GM13976 (cell line): ENCODE measurements around the gene ATP6V0A4.
A peak's percentile ranks its signal among the peaks of the same experiment; 100 is the strongest.
"Not testable (repeated sequence)": the region's sequence is repeated elsewhere in the genome, so short reads cannot be mapped to it uniquely, and the experiment has no call there.

Source experiments
- DNase-seq: peaks from one replicate; pipeline ENCODE4 v3.0.0; 2012; ENCODE audit warnings: low spot score
- CTCF ChIP-seq: IDR thresholded peaks from 2 replicates; pipeline ENCODE4 v1.5.1; 2012; ENCODE audit warnings: borderline replicate concordance, mild to moderate bottlenecking; ENCODE audit not compliant: insufficient read depth; ENCODE audit errors: extremely low read depth, missing control alignments, control extremely low read depth
- in situ Hi-C: fragments of 300-500 bp; cut with MboI; formaldehyde crosslinking; loops from one replicate; pipeline ENCODE4 v1.12.0; 2022; ENCODE audit warnings: low sequenced_read_pairs, mixed read lengths, inconsistent platforms; ENCODE audit not compliant: unreplicated experiment

The ATP6V0A4 gene

GRCh38 chr7:138735399-138735798, 62.6 kb downstream of the ATP6V0A4 start:
- DNase-seq = no peak
- in situ Hi-C loops = loop anchor here (10.0 to 25.0 kb wide), 2 partner anchors 298 to 561 kb away; no protein-coding TSS in a partner anchor
- no peak for TF ChIP-seq CTCF

DNA sequence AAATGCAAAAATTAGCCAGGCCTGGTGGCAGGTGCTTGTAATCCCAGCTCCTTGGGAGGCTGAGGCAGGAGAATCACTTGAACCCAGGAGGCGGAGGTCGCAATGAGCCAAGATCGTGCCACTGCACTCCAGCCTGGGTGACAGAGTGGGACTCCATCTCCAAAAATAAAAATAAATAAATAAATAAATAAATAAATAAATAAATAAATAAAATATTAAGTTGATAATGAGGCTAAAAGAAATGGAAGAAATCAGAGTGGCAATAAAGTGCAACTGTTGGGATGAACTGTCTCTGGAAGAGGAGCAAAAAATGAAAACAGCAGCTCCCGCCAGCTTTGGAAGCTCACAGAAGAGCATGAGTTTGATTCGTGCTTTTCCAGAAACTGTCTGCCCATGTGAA, 66.3 kb downstream of the ATP6V0A4 start:
- in situ Hi-C loops = loop anchor here (10.0 to 25.0 kb wide), 2 partner anchors 294 to 557 kb away; no protein-coding TSS in a partner anchor

GRCh38 chr7:138729444-138729843, 68.6 kb downstream of the ATP6V0A4 start:
- in situ Hi-C loops = loop anchor here (25.0 kb wide), 1 partner anchor 292 kb away; no protein-coding TSS in a partner anchor
- DNase-seq = no peak
- TF ChIP-seq CTCF = no peak

More for the DNA sequence above, 66.3 kb downstream of the ATP6V0A4 start:
- DNase-seq = not testable (repeated sequence)

DNA sequence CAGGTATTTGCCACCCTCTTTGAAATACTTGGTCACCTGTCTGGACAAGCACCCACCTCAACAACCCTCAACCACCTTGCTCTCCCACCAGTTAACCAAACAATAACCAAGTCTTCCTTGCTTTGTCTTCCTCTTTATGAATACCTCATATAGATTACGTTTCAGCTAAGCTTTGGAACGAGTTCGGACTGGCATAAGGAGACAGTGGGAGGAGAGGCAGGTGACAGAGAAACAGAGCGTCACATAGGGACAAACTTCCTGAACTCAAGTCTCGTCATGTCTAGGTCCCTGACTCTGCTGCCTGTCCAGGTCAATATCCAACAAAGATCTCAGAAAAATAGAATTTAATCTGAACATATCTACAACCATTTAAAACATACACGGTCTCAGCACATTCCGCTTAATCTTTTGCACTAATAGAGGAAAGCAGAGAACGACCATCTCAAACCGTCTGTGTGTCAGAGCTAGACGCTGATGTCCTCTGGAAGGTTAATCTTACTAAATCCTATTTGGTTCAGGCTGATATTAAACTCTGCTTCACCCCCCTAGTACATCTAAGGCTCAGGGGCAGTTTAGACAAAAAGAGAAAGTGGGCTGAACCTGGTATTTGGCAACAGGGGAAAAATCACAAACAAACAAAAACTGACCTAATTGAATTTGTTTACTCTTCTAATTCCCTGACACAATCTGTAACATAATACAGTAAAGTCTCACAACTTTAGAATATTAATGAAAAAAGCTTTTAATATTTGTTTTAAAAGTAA, 70.5 kb downstream of the ATP6V0A4 start:
- in situ Hi-C loops = loop anchor here (25.0 kb wide), 1 partner anchor 290 kb away; no protein-coding TSS in a partner anchor
- DNase-seq = no peak
- no peak for TF ChIP-seq CTCF

DNA sequence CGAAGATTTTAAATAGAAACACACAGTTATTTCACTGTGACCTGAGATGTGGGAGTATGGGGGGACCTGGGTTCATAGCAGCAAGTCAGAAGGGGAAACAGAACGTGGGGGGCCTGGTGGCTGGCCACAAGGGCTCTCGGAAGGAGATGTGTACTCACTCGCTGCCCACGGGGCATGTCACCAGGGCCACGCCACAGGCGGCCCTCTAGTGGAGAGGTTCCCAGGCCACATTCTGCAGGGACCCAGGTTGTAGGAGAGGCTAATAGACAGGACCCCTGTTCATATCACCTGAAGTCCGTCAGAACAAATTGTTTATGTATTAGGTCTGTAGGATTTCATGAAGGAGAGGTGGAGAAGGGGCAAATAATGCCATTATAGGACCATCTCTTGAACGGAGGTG, 71.7 kb downstream of the ATP6V0A4 start:
- no peak for TF ChIP-seq CTCF
- in situ Hi-C loops = loop anchor here (25.0 kb wide), 1 partner anchor 289 kb away; no protein-coding TSS in a partner anchor
- peak; percentile 32 for DNase-seq

GRCh38 chr7:138720286-138720685, 77.7 kb downstream of the ATP6V0A4 start:
- in situ Hi-C loops = no loop called here
- TF ChIP-seq CTCF = no peak
- DNase-seq = no peak

DNA sequence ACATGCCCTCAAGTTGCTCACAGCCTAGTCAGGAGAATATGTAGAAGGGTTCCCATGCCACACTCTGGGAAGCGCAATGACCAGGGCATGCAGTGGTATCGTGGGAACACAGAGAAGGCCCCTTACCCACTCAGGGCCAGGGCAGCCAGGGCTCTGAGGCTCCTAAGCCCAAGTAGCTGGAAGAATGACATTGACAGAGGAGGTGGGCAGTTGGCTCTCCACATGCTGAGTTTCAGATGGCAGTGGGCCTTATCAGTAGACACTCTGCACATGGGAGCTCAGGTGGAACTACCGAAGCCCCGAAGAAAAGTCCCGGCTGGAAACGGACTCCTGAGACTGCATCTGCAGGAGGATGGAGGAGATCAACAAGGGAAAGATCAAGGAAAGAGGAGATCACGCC, 81.1 kb downstream of the ATP6V0A4 start:
- no peak for DNase-seq
- no peak for TF ChIP-seq CTCF
- in situ Hi-C loops = no loop called here
